GM08714 (cell line): ENCODE measurements around the gene ZNF93.
"Not testable (repeated sequence)": the region's sequence is repeated elsewhere in the genome, so short reads cannot be mapped to it uniquely, and the experiment has no call there.

Experiments
- H3K4me3 ChIP-seq: fragments of 200-500 bp; sonication (Bioruptor generic); 2 replicates; pipeline ENCODE4 v1.5.1; 2014; ENCODE audit warnings: mild to moderate bottlenecking, low read length, inconsistent platforms
- ZNF274 ChIP-seq: IDR thresholded peaks from 2 replicates; pipeline ENCODE4 v1.6.1; 2012; ENCODE audit warnings: mild to moderate bottlenecking, low read depth, low read length

The ZNF93 gene

GRCh38 chr19:19900729-19901444 is at the start of gene ZNF93:
ZNF93 (plus strand) TSS chr19:19900946; CDS start chr19:19901089, 143 bp downstream.
- H3K4me3 ChIP-seq: peak within 1 kb of the TSS; percentile 77; the same call in 1 of the 2 replicates
- no peak for TF ChIP-seq ZNF274

GRCh38 chr19:19851740-19852139 is 49.0 kb upstream of the ZNF93 start:
- H3K4me3 ChIP-seq: not testable (repeated sequence)

- TF ChIP-seq ZNF274: no peak
- H3K4me3 ChIP-seq: no peak overlapping the region
These were observed 42.0 kb upstream of the ZNF93 start for GRCh38 chr19:19858751-19859150.

GRCh38 chr19:19860756-19861390 is 39.9 kb upstream of the ZNF93 start:
- no peak overlapping the region for H3K4me3 ChIP-seq
- TF ChIP-seq ZNF274: no peak

GRCh38 chr19:19865750-19866610 is 34.8 kb upstream of the ZNF93 start, which contains the start of gene ZNF253:
ZNF253 (plus strand) TSS chr19:19865882; CDS start chr19:19865997, 115 bp downstream.
- TF ChIP-seq ZNF274: no peak
- peak within 1 kb of the TSS; percentile 77 for H3K4me3 ChIP-seq

GRCh38 chr19:19866611-19867248 is 34.0 kb upstream of the ZNF93 start:
- no peak for TF ChIP-seq ZNF274
- peak overlapping the region; percentile 77 for H3K4me3 ChIP-seq

- not testable (repeated sequence) for H3K4me3 ChIP-seq
These were observed 30.7 kb upstream of the ZNF93 start for GRCh38 chr19:19870086-19870485.

- no peak overlapping the region for H3K4me3 ChIP-seq
- no peak for TF ChIP-seq ZNF274
These were observed 28.8 kb upstream of the ZNF93 start for GRCh38 chr19:19871932-19872331.

GRCh38 chr19:19873381-19873780 is 27.4 kb upstream of the ZNF93 start:
- no peak overlapping the region for H3K4me3 ChIP-seq
- TF ChIP-seq ZNF274: no peak

GRCh38 chr19:19877724-19878123 is 23.0 kb upstream of the ZNF93 start:
- no peak for TF ChIP-seq ZNF274
- no peak overlapping the region for H3K4me3 ChIP-seq

- no peak overlapping the region for H3K4me3 ChIP-seq
- TF ChIP-seq ZNF274: no peak
These were observed 16.2 kb upstream of the ZNF93 start for GRCh38 chr19:19884583-19884982.

- not testable (repeated sequence) for H3K4me3 ChIP-seq
- peak; percentile 48; the same call in 1 of the 2 replicates for TF ChIP-seq ZNF274
These were observed 8.4 kb upstream of the ZNF93 start for GRCh38 chr19:19892055-19892941.

GRCh38 chr19:19900139-19900728 is 512 bp upstream of the ZNF93 start:
- no peak for TF ChIP-seq ZNF274

GRCh38 chr19:19907551-19907950 is 6.8 kb downstream of the ZNF93 start:
- H3K4me3 ChIP-seq: not testable (repeated sequence)

More at GRCh38 chr19:19900139-19900728, 512 bp upstream of the ZNF93 start:
- peak overlapping the region; percentile 77; the same call in 1 of the 2 replicates for H3K4me3 ChIP-seq
